NK-92 (cell line): ENCODE data around the gene CYREN.
"Not testable (repeated sequence)": the region's sequence is repeated elsewhere in the genome, so short reads cannot be mapped to it uniquely, and the experiment has no call there.

Experiments
- DNase-seq: peaks from one replicate; lab custom pipeline; 2025; ENCODE audit not compliant: unreplicated experiment; lab: John Stamatoyannopoulos, UW

CYREN gene

GRCh38 chr7:135170274-135170997, at the start of gene CYREN:
CYREN (minus strand) TSS chr7:135170707; CDS start chr7:135168922, 1,785 bp downstream.
- peak; percentile 39 for DNase-seq

- DNase-seq = no peak
These were observed 47.4 kb upstream of the CYREN start for GRCh38 chr7:135217645-135218509.

- no peak for DNase-seq
These were observed 45.2 kb upstream of the CYREN start for GRCh38 chr7:135215698-135216097.

- DNase-seq = no peak
These were observed 44.7 kb upstream of the CYREN start for GRCh38 chr7:135215180-135215579.

- no peak for DNase-seq
These were observed 43.3 kb upstream of the CYREN start for GRCh38 chr7:135213831-135214230.

- not testable (repeated sequence) for DNase-seq
These were observed 41.6 kb upstream of the CYREN start for GRCh38 chr7:135211946-135212685.

- DNase-seq = peak; percentile 78
These were observed 40.9 kb upstream of the CYREN start, which contains the start of gene WDR91 for GRCh38 chr7:135211179-135211945. WDR91 (minus strand) TSS chr7:135211526; CDS start chr7:135211502, 24 bp downstream.

- no peak for DNase-seq
These were observed 40.3 kb upstream of the CYREN start for GRCh38 chr7:135210888-135211178.

GRCh38 chr7:135209225-135209834, 38.8 kb upstream of the CYREN start:
- DNase-seq = no peak

- no peak for DNase-seq
These were observed 37.7 kb upstream of the CYREN start for GRCh38 chr7:135208102-135208793.

- no peak for DNase-seq
These were observed 37.0 kb upstream of the CYREN start for GRCh38 chr7:135207406-135208101.

GRCh38 chr7:135206941-135207391, 36.5 kb upstream of the CYREN start:
- DNase-seq = no peak

- no peak for DNase-seq
These were observed 35.3 kb upstream of the CYREN start for GRCh38 chr7:135205850-135206249.

GRCh38 chr7:135204876-135205275, 34.4 kb upstream of the CYREN start:
- no peak for DNase-seq

- no peak for DNase-seq
These were observed 33.8 kb upstream of the CYREN start for GRCh38 chr7:135204341-135204749.

- no peak for DNase-seq
These were observed 30.8 kb upstream of the CYREN start for GRCh38 chr7:135201350-135201749.

GRCh38 chr7:135200821-135201331, 30.4 kb upstream of the CYREN start:
- DNase-seq = no peak

- no peak for DNase-seq
These were observed 28.9 kb upstream of the CYREN start for GRCh38 chr7:135199439-135199838.
